Activated CD4-positive, alpha-beta memory T cell treated with anti-CD3 and anti-CD28 coated beads, Interleukin-2, amount 10 ng/mL, durations not matched to agents 7 days and 5 days (primary cell): ENCODE data around the gene FKBP5. TPM values are rescaled to one million over a fixed set of nuclear protein-coding genes. Genes with fewer than 3 reads are reported as not detected.

ENCODE experiments used
- CTCF ChIA-PET: fragments of 350-600 bp; sonication (Branson Sonifier 250); formaldehyde crosslinking; loops from one replicate; lab custom pipeline; 2021; ENCODE audit warnings: antibody characterized with exemption, inconsistent platforms; lab: Charles Lee
- POLR2A ChIA-PET: fragments of 350-600 bp; sonication (Branson Sonifier 250); formaldehyde crosslinking; loops from one replicate; lab custom pipeline; 2021; ENCODE audit warnings: antibody characterized with exemption; lab: Charles Lee
- DNase-seq: peaks from one replicate; pipeline ENCODE4 v3.0.0-alpha.2; 2020
- H3K27ac Mint-ChIP-seq: one replicate; pipeline ENCODE4 v1.8.0; 2021; ENCODE audit warnings: mild to moderate bottlenecking, mixed read lengths
- H3K27me3 Mint-ChIP-seq: one replicate; pipeline ENCODE4 v1.8.0; 2021; ENCODE audit warnings: mixed read lengths
- H3K36me3 Mint-ChIP-seq: one replicate; pipeline ENCODE4 v1.8.0; 2021; ENCODE audit warnings: low read depth, mixed read lengths
- H3K4me1 Mint-ChIP-seq: one replicate; pipeline ENCODE4 v1.8.0; 2021; ENCODE audit warnings: mixed read lengths
- H3K4me3 Mint-ChIP-seq: one replicate; pipeline ENCODE4 v1.8.0; 2021; ENCODE audit warnings: mild to moderate bottlenecking, mixed read lengths
- H3K9me3 Mint-ChIP-seq: one replicate; pipeline ENCODE4 v1.8.0; 2021; ENCODE audit warnings: mixed read lengths
- total RNA-seq, 2 experiments: library from RNA; stranded (reverse); gene quantifications; one replicate each; pipeline ENCODE4 v1.2.3, GENCODE V29; 2021

FKBP5 gene
- total RNA-seq, 2 experiments from 2014 or later: 51.1 to 51.5 TPM

DNA sequence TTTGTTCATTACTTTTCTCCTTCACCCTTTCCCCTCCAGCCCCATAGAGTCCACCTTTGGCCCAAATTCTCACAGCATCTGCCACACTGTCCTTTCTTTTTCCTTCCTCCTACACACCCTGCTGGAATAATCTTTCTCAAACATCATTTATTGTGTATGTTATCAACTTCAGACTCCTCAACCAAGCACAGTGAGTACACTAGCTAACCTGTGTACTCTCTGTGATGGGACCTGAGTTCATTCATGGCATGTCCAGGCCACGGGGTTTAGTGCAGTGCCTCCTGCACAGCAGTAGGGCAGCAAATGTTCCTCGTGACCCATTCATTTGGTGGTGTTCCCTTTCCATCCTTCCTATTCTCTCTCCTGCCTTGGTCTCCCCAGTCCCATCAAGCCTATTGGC is 41.0 kb upstream of the FKBP5 start:
- CTCF ChIA-PET: no interaction called here
- Mint-ChIP-seq H3K36me3 (no peaks in the 10 kb centered on the region), H3K27me3 (no peaks in the 10 kb centered on the region), H3K4me3 (no peak overlapping the region), H3K27ac (peak overlapping the region; percentile 94), H3K4me1 (peaks cover 82% of the 10 kb centered on the region), H3K9me3 (no peaks in the 10 kb centered on the region)
- no peak for DNase-seq
- POLR2A ChIA-PET: interaction anchor here (2.8 kb wide), 1 partner anchor 62 kb away, joined by 22 read pairs; no protein-coding TSS in a partner anchor

- Mint-ChIP-seq H3K4me1 (peaks cover 85% of the 10 kb centered on the region), H3K36me3 (no peaks in the 10 kb centered on the region), H3K27ac (peak overlapping the region; percentile 94), H3K4me3 (peak overlapping the region; percentile 59), H3K27me3 (no peaks in the 10 kb centered on the region), H3K9me3 (no peaks in the 10 kb centered on the region)
- ChIA-PET POLR2A (interaction anchor here (1.3 to 3.7 kb wide), 5 partner anchors 25 to 127 kb away, joined by 4 to 23 read pairs (median 15); no protein-coding TSS in a partner anchor), CTCF (interaction anchor here (1.1 to 3.1 kb wide), 5 partner anchors 19 to 206 kb away, joined by 3 to 11 read pairs (median 4); no protein-coding TSS in a partner anchor)
- DNase-seq: peak; percentile 39
These were observed 40.3 kb upstream of the FKBP5 start for GRCh38 chr6:35728683-35729678.

DNA sequence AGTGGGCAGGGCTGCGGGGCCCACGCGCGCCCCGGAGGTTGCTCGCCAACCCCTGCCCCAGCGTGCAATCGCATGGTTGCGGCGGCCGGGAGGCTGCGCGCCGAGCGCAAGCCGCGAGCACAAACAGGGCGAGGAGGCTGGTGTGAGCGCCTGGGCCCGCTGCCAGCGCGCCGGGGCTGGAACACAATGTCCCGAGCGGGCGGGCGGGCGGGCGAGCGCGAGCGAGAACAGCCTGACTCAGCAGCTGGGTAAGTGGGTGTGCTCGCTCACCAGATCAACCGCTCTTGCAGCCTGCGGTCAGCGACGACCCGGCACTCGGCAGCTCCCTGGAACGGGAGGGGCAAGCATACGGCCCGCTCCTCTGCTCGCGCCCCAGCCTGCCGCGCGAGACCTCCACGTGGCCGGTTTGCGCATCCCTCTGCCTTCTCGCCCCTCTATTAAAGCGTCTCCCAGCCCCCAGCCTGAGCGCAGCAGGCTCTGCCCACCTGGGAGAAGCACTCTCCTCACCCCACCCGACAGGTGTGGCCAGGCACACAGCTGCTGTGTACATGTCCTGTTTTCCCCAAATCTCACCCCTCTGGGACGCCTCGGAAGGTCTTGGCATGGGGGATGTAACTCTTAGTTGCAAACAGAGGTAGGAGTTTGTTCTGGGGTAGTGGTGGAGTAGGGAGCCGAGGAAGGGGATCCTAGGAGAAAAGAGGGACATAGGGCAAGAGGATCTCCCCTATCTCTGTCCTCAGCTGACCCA is 39.4 kb upstream of the FKBP5 start:
- ChIA-PET POLR2A (interaction anchor here (0.7 to 3.7 kb wide), 16 partner anchors 9 to 427 kb away, joined by 3 to 23 read pairs (median 4); partner anchors contain the start of genes ARMC12, FKBP5 and RPL10A), CTCF (interaction anchor here (0.6 to 3.1 kb wide), 8 partner anchors 9 to 205 kb away, joined by 3 to 12 read pairs (median 4); partner anchors contain the start of gene ARMC12)
- H3K27ac Mint-ChIP-seq: peak overlapping the region; percentile 94
- peaks cover 78% of the 10 kb centered on the region for H3K4me1 Mint-ChIP-seq
- H3K9me3 Mint-ChIP-seq: no peaks in the 10 kb centered on the region
- H3K36me3 Mint-ChIP-seq: no peaks in the 10 kb centered on the region
- DNase-seq: peak; percentile 90
- peak overlapping the region; percentile 59 for H3K4me3 Mint-ChIP-seq
- no peaks in the 10 kb centered on the region for H3K27me3 Mint-ChIP-seq

DNA sequence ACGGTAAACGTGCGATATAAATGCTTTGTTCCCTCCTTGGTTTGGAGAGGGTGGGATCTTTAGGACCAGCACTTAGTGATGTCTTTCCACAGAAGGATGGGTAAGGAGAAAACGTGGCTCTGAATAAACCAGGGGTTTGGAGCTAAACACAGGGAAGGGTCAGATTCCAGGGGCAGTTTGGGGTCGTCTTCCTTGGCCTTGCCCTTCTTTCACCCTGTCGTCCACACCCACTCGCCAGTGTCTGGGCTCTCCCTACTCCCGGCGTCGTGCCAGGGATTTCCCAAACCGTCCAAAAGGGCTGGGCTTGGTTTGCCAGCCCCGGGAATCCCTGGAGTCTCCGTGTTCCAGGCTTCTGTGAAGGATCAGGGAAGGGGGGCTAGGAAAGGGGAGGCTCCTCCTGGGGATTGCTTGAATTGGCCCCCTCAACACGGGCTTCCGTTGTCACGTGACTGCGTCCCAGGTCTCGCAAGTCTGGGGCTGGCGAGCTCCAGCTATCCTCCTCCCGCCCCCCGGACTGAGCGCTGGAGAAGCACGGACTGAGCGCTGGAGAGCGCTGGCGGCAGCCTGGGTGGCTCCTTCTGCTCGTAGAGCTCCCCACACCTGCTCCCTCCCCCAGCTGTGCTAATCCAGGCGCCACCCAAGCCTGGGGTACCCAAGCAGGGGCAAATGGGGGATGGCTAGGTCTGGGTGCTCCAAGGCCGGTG is 38.7 kb upstream of the FKBP5 start:
- H3K4me1 Mint-ChIP-seq: peaks cover 71% of the 10 kb centered on the region
- no peak for DNase-seq
- H3K36me3 Mint-ChIP-seq: no peaks in the 10 kb centered on the region
- peak overlapping the region; percentile 57 for H3K4me3 Mint-ChIP-seq
- no peaks in the 10 kb centered on the region for H3K27me3 Mint-ChIP-seq
- H3K9me3 Mint-ChIP-seq: no peaks in the 10 kb centered on the region
- H3K27ac Mint-ChIP-seq: peak overlapping the region; percentile 85
- POLR2A ChIA-PET: interaction anchor here (0.7 to 3.7 kb wide), 16 partner anchors 8 to 426 kb away, joined by 3 to 23 read pairs (median 4); partner anchors contain the start of genes ARMC12, FKBP5 and RPL10A
- CTCF ChIA-PET: interaction anchor here (0.6 to 3.1 kb wide), 10 partner anchors 9 to 204 kb away, joined by 3 to 12 read pairs (median 4); partner anchors contain the start of gene ARMC12

DNA sequence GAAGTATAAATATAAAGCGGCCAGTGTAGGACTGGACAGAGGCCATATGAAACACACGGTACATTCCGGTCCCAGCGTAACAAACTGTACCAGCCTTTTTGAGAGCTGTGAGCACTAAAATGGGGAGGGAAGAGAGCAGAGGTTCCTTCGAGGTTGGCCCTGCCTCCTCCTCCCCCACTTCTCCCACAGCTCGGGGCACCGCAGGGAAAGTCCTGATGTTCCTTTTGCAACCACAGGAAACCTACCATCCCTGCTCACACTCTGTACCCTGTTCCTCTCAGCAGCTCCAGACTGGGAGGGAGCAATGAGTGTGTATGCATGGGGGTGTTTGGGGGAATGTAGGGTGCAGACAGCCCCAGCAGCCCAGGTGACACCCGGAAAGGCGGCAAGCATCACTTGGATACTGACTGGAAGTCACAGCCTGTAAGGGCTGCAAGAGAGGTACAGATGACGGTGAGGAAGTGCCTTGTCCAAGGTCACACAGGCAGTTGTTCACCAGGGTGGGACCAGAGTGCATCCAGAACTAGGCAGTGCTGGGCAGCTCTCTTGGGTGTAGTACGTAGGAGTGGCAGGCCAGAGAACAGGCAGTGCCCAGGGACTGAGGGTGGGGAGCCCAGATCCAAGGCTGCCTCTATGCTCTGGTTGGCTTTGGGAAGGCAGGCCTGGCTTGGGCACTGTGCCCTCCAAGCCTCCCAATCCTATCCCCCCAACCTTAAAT is 37.2 kb upstream of the FKBP5 start:
- Mint-ChIP-seq H3K4me3 (no peak overlapping the region), H3K36me3 (no peaks in the 10 kb centered on the region), H3K27me3 (no peaks in the 10 kb centered on the region), H3K4me1 (peaks cover 60% of the 10 kb centered on the region), H3K9me3 (no peaks in the 10 kb centered on the region), H3K27ac (peak overlapping the region; percentile 85)
- DNase-seq: no peak
- CTCF ChIA-PET: interaction anchor here (1.1 to 1.9 kb wide), 3 partner anchors 10 to 100 kb away, joined by 4 to 12 read pairs (median 5); partner anchors contain the start of gene ARMC12
- POLR2A ChIA-PET: interaction anchor here (1.0 to 3.7 kb wide), 7 partner anchors 8 to 124 kb away, joined by 3 to 23 read pairs (median 3); partner anchors contain the start of gene FKBP5

GRCh38 chr6:35725081-35725708 is 36.5 kb upstream of the FKBP5 start:
- H3K9me3 Mint-ChIP-seq: no peaks in the 10 kb centered on the region
- no peaks in the 10 kb centered on the region for H3K36me3 Mint-ChIP-seq
- DNase-seq: no peak
- ChIA-PET CTCF (interaction anchor here (1.1 to 1.9 kb wide), 2 partner anchors 11 to 56 kb away, joined by 4 to 12 read pairs; partner anchors contain the start of gene ARMC12), POLR2A (interaction anchor here (1.1 to 3.7 kb wide), 3 partner anchors 37 to 123 kb away, joined by 3 to 18 read pairs (median 11); partner anchors contain the start of gene FKBP5)
- H3K27me3 Mint-ChIP-seq: no peaks in the 10 kb centered on the region
- H3K4me1 Mint-ChIP-seq: peaks cover 60% of the 10 kb centered on the region
- no peak overlapping the region for H3K4me3 Mint-ChIP-seq
- peak overlapping the region; percentile 12 for H3K27ac Mint-ChIP-seq

DNA sequence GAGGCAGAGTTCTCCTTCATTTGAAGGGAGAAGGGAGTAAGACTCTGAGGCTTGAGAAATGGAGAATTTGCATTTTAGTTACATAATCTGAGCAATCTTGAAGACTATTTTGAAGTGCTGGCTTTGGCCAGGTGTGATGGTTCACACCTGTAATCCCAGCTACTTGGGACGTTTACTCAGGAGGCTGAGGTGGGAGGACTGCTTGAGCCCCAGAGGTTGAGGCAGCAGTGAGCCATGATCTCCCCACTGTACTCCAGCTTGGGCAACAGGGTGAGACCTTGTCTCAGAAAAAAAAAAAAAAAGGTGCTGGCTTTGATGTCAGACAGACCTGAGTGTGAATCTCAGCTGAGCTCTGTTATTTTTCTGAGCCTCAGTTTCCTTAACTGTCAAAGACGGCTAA is 35.8 kb upstream of the FKBP5 start:
- Mint-ChIP-seq H3K9me3 (no peaks in the 10 kb centered on the region), H3K36me3 (no peaks in the 10 kb centered on the region), H3K4me3 (no peak overlapping the region), H3K4me1 (peaks cover 60% of the 10 kb centered on the region), H3K27me3 (no peaks in the 10 kb centered on the region), H3K27ac (no peak overlapping the region)
- DNase-seq: no peak
- POLR2A ChIA-PET: interaction anchor here (2.6 kb wide), 1 partner anchor 37 kb away, joined by 11 read pairs; the partner anchor contains the start of gene FKBP5
- CTCF ChIA-PET: interaction anchor here (1.9 kb wide), 1 partner anchor 12 kb away, joined by 12 read pairs; the partner anchor contains the start of gene ARMC12

DNA sequence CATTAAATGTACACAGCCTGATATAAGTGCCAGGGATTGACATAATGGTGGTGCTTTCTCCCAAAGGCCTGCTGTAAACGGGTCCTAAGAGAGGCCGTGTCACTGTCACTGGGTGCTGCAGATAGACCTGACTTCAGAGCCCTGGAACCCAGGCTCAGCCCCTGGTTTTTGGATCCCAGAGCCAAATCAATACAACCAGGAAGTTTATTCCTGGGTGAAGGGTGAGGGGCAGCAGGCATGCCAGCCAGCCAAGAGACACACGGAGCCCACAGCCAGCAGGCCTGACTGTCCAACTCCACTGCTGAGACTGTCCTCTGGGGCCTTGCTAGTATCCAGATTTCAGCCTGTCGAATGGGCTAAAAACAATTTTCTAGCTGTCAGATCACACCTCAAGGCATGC is 35.3 kb upstream of the FKBP5 start:
- no peak for DNase-seq
- H3K4me3 Mint-ChIP-seq: no peak overlapping the region
- peaks cover 60% of the 10 kb centered on the region for H3K4me1 Mint-ChIP-seq
- no peaks in the 10 kb centered on the region for H3K9me3 Mint-ChIP-seq
- ChIA-PET POLR2A (interaction anchor here (2.6 kb wide), 1 partner anchor 36 kb away, joined by 11 read pairs; the partner anchor contains the start of gene FKBP5), CTCF (interaction anchor here (0.7 kb wide), 1 partner anchor 13 kb away, joined by 3 read pairs; the partner anchor contains the start of gene ARMC12)
- H3K36me3 Mint-ChIP-seq: no peaks in the 10 kb centered on the region
- no peak overlapping the region for H3K27ac Mint-ChIP-seq
- no peaks in the 10 kb centered on the region for H3K27me3 Mint-ChIP-seq

DNA sequence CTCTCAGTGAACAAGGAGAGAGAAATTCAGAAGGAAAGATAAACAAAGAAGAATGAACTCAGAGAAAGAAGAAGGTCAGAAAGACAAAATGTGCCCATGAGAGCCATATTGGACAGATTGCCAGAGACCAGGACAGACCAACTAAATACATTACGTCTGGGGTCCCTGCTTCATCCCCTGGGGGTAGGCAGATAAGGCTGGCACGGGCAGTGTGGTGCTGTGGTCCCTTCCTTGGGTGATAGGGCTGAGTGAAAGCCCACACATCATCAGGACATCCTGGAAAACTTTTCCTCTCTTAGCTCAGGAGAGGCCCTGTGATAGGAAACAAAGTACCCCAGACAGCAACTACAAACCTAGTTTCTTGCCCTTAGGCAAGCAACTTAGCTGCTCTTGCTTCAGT is 34.9 kb upstream of the FKBP5 start:
- no peaks in the 10 kb centered on the region for H3K27me3 Mint-ChIP-seq
- peaks cover 60% of the 10 kb centered on the region for H3K4me1 Mint-ChIP-seq
- ChIA-PET CTCF (interaction anchor here (0.7 kb wide), 1 partner anchor 13 kb away, joined by 3 read pairs; the partner anchor contains the start of gene ARMC12), POLR2A (no interaction called here)
- H3K36me3 Mint-ChIP-seq: no peaks in the 10 kb centered on the region
- H3K4me3 Mint-ChIP-seq: no peak overlapping the region
- no peak overlapping the region for H3K27ac Mint-ChIP-seq
- H3K9me3 Mint-ChIP-seq: no peaks in the 10 kb centered on the region
- no peak for DNase-seq

GRCh38 chr6:35722121-35722761 is 33.5 kb upstream of the FKBP5 start:
- ChIA-PET POLR2A (interaction anchor here (1.4 kb wide), 1 partner anchor 10 kb away, joined by 3 read pairs; no protein-coding TSS in a partner anchor), CTCF (interaction anchor here (1.5 kb wide), 1 partner anchor 14 kb away, joined by 4 read pairs; no protein-coding TSS in a partner anchor)
- H3K4me3 Mint-ChIP-seq: no peak overlapping the region
- H3K27ac Mint-ChIP-seq: no peak overlapping the region
- no peaks in the 10 kb centered on the region for H3K36me3 Mint-ChIP-seq
- no peaks in the 10 kb centered on the region for H3K27me3 Mint-ChIP-seq
- DNase-seq: no peak
- H3K4me1 Mint-ChIP-seq: peaks cover 63% of the 10 kb centered on the region
- H3K9me3 Mint-ChIP-seq: no peaks in the 10 kb centered on the region
